Skeletal muscle satellite cell (primary cell): ENCODE measurements around the gene DGKD.

Experiments
- H3K27me3 ChIP-seq: 2 replicates; pipeline ENCODE4 v1.7.0; 2013; ENCODE audit warnings: low read length; ENCODE audit not compliant: control insufficient read depth, insufficient read depth
- H3K36me3 ChIP-seq: 2 replicates; pipeline ENCODE4 v1.7.0; 2013; ENCODE audit warnings: mild to moderate bottlenecking, control low read depth, low read length; ENCODE audit not compliant: insufficient read depth
- H3K4me1 ChIP-seq: 2 replicates; pipeline ENCODE4 v1.7.0; 2013; ENCODE audit warnings: low read length; ENCODE audit not compliant: control insufficient read depth, insufficient read depth
- H3K4me2 ChIP-seq: 2 replicates; pipeline ENCODE4 v1.7.0; 2013; ENCODE audit warnings: mild to moderate bottlenecking, low read length
- H3K4me3 ChIP-seq: 2 replicates; pipeline ENCODE4 v1.7.0; 2013; ENCODE audit warnings: low read length
- H3K9ac ChIP-seq: 2 replicates; pipeline ENCODE4 v1.7.0; 2013; ENCODE audit warnings: mild to moderate bottlenecking, low read depth, low read length, moderate library complexity
- H3K9me3 ChIP-seq: replicated peaks from 2 replicates; pipeline ENCODE4 v1.7.0; 2013; ENCODE audit warnings: mild to moderate bottlenecking, control low read depth, low read length

DGKD gene

GRCh38 chr2:233409286-233409991 is 55.1 kb downstream of the DGKD start:
- Histone ChIP-seq H3K9ac (no peak overlapping the region), H3K4me2 (no peak overlapping the region), H3K9me3 (no peaks in the 10 kb centered on the region), H3K4me3 (no peak overlapping the region), H3K4me1 (peaks cover 18% of the 10 kb centered on the region), H3K36me3 (no peaks in the 10 kb centered on the region), H3K27me3 (no peaks in the 10 kb centered on the region)

- H3K36me3 ChIP-seq, result no peaks in the 10 kb centered on the region
- peaks cover 26% of the 10 kb centered on the region for H3K4me1 ChIP-seq
- H3K9me3 ChIP-seq, result no peaks in the 10 kb centered on the region
- H3K4me2 ChIP-seq, result no peak overlapping the region
- no peak overlapping the region for H3K4me3 ChIP-seq
- H3K27me3 ChIP-seq, result no peaks in the 10 kb centered on the region
- H3K9ac ChIP-seq, result no peak overlapping the region
Measured at GRCh38 chr2:233410196-233410760, 56.0 kb downstream of the DGKD start.

GRCh38 chr2:233411162-233411561 is 56.9 kb downstream of the DGKD start:
- peaks cover 30% of the 10 kb centered on the region for H3K4me1 ChIP-seq
- no peaks in the 10 kb centered on the region for H3K36me3 ChIP-seq
- no peak overlapping the region for H3K4me2 ChIP-seq
- H3K9me3 ChIP-seq, result no peaks in the 10 kb centered on the region
- no peaks in the 10 kb centered on the region for H3K27me3 ChIP-seq
- no peak overlapping the region for H3K4me3 ChIP-seq
- H3K9ac ChIP-seq, result no peak overlapping the region

GRCh38 chr2:233412405-233412804 is 58.1 kb downstream of the DGKD start:
- H3K4me3 ChIP-seq, result no peak overlapping the region
- no peaks in the 10 kb centered on the region for H3K36me3 ChIP-seq
- H3K4me1 ChIP-seq, result peaks cover 30% of the 10 kb centered on the region
- H3K9ac ChIP-seq, result peak overlapping the region; percentile 5
- no peaks in the 10 kb centered on the region for H3K27me3 ChIP-seq
- no peaks in the 10 kb centered on the region for H3K9me3 ChIP-seq
- no peak overlapping the region for H3K4me2 ChIP-seq

GRCh38 chr2:233413046-233413445 is 58.8 kb downstream of the DGKD start:
- Histone ChIP-seq H3K4me1 (peaks cover 30% of the 10 kb centered on the region), H3K9ac (peak overlapping the region; percentile 83), H3K4me3 (peak overlapping the region; percentile 52), H3K9me3 (no peaks in the 10 kb centered on the region), H3K27me3 (no peaks in the 10 kb centered on the region), H3K4me2 (peak overlapping the region; percentile 77), H3K36me3 (no peaks in the 10 kb centered on the region)

GRCh38 chr2:233413559-233414272 is 59.4 kb downstream of the DGKD start:
- peak overlapping the region; percentile 53 for H3K4me3 ChIP-seq
- no peaks in the 10 kb centered on the region for H3K27me3 ChIP-seq
- H3K36me3 ChIP-seq, result no peaks in the 10 kb centered on the region
- no peaks in the 10 kb centered on the region for H3K9me3 ChIP-seq
- H3K4me1 ChIP-seq, result peaks cover 30% of the 10 kb centered on the region
- peak overlapping the region; percentile 83 for H3K9ac ChIP-seq
- H3K4me2 ChIP-seq, result peak overlapping the region; percentile 77

GRCh38 chr2:233414273-233414654 is 60.0 kb downstream of the DGKD start:
- peak overlapping the region; percentile 77 for H3K4me2 ChIP-seq
- peak overlapping the region; percentile 53 for H3K4me3 ChIP-seq
- H3K4me1 ChIP-seq, result peaks cover 30% of the 10 kb centered on the region
- no peaks in the 10 kb centered on the region for H3K9me3 ChIP-seq
- no peaks in the 10 kb centered on the region for H3K27me3 ChIP-seq
- no peaks in the 10 kb centered on the region for H3K36me3 ChIP-seq
- H3K9ac ChIP-seq, result peak overlapping the region; percentile 83

GRCh38 chr2:233414777-233415570 is 60.7 kb downstream of the DGKD start:
- Histone ChIP-seq H3K4me1 (peaks cover 30% of the 10 kb centered on the region), H3K4me2 (peak overlapping the region; percentile 77), H3K4me3 (peak overlapping the region; percentile 53), H3K36me3 (no peaks in the 10 kb centered on the region), H3K27me3 (no peaks in the 10 kb centered on the region), H3K9me3 (no peaks in the 10 kb centered on the region), H3K9ac (peak overlapping the region; percentile 83)

- H3K9ac ChIP-seq, result no peak overlapping the region
- peaks cover 30% of the 10 kb centered on the region for H3K4me1 ChIP-seq
- H3K4me3 ChIP-seq, result no peak overlapping the region
- H3K27me3 ChIP-seq, result no peaks in the 10 kb centered on the region
- no peaks in the 10 kb centered on the region for H3K9me3 ChIP-seq
- no peaks in the 10 kb centered on the region for H3K36me3 ChIP-seq
- no peak overlapping the region for H3K4me2 ChIP-seq
Measured at GRCh38 chr2:233416199-233416598, 61.9 kb downstream of the DGKD start.

- Histone ChIP-seq H3K4me3 (no peak overlapping the region), H3K27me3 (no peaks in the 10 kb centered on the region), H3K9ac (no peak overlapping the region), H3K4me1 (peaks cover 30% of the 10 kb centered on the region), H3K4me2 (no peak overlapping the region), H3K9me3 (no peaks in the 10 kb centered on the region), H3K36me3 (no peaks in the 10 kb centered on the region)
Measured at GRCh38 chr2:233416706-233417105, 62.4 kb downstream of the DGKD start.

- Histone ChIP-seq H3K4me1 (peaks cover 35% of the 10 kb centered on the region), H3K36me3 (no peaks in the 10 kb centered on the region), H3K4me2 (no peak overlapping the region), H3K27me3 (no peaks in the 10 kb centered on the region), H3K9ac (no peak overlapping the region), H3K4me3 (no peak overlapping the region), H3K9me3 (no peaks in the 10 kb centered on the region)
Measured at GRCh38 chr2:233417282-233417681, 63.0 kb downstream of the DGKD start.
